Kasumi-1 (cell line): ENCODE results near the gene ZC3H10.

Source experiments
- DNase-seq, 2 experiments: peaks; one replicate each; lab custom pipeline; 2025; lab: John Stamatoyannopoulos, UW

Gene ZC3H10

GRCh38 chr12:56127888-56128669 lies 10.0 kb downstream of the ZC3H10 start, which contains the start of gene ESYT1:
Gene ESYT1, plus strand, starts transcription at chr12:56128267. Its CDS starts 53 bp downstream, at chr12:56128320.
- DNase-seq, result peak; percentile 99

GRCh38 chr12:56128670-56129205 lies 10.7 kb downstream of the ZC3H10 start:
- peak; percentile 40 to 71 for DNase-seq

DNA sequence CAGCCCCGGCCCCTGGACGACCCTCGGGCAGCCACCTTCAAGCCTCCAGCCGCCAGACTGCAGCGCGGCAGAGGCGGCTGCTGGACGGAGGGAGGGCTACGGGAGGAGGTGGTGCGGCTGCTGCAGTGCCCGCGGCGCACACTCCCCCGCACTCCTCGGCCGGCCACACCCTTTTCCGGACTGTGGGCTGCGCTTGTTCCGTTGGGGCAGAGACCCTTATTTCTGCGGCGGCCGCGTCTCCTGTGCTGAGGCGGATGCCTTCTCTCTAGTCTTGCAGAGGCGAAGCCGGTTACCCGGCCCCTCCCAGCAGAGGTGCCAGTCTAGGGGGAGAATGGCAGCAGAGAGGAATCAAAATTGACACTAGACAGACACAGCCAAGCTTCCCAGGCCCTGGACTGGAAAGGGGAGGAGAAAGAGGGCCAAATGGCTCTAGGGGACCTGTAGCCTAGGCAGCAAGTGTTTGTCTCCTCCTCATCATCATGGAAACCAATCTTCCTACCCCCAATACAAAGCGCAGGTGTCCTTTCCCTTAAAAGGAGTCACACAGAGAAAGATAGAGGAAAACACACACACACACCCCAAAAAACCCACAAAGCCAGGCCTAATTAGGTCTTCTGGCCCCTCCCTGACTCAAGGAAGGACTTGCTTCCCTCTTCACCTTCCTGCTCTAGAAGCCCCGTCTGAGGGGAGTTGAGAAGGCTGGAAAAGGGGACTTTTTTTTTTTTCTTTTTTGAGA lies 11.3 kb downstream of the ZC3H10 start:
- peak; percentile 80 to 82 for DNase-seq

GRCh38 chr12:56129942-56130495 lies 12.0 kb downstream of the ZC3H10 start:
- DNase-seq, result no peak

DNA sequence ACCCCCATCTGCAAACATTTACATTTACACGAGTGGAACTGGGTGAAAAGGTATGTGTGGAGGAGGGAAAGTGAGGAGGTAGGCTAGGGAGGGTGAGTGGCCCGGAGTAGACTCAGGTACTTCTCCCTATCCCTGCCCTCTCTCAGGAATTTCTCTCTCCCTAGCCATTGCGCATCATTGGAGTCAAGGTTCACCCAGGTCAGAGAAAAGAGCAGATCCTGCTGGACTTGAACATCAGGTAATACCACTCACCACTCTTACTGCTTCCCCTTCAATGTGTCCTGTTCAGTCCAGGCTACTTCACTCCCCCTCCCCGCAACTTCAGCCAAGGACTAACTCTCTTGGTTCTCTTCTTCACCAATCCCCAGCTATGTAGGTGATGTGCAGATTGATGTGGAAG lies 12.8 kb downstream of the ZC3H10 start:
- DNase-seq, result no peak

DNA sequence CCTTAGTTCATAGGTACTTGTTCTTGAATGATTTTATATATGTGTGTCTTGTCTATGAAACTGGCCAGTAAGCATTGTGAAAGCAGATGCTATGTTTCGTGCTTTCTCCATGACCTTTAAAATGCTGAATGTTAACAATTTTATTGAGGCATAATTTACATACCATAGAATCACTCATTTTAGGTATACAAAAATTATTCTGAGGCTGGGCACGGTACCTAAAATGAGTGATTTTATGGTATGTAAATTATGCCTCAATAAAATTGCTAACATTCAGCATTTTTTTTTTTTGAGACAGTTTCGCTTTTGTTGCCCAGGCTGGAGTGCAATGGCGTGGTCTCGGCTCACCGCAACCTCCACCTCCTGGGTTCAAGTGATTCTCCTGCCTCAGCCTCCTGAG lies 16.8 kb downstream of the ZC3H10 start:
- no peak for DNase-seq

DNA sequence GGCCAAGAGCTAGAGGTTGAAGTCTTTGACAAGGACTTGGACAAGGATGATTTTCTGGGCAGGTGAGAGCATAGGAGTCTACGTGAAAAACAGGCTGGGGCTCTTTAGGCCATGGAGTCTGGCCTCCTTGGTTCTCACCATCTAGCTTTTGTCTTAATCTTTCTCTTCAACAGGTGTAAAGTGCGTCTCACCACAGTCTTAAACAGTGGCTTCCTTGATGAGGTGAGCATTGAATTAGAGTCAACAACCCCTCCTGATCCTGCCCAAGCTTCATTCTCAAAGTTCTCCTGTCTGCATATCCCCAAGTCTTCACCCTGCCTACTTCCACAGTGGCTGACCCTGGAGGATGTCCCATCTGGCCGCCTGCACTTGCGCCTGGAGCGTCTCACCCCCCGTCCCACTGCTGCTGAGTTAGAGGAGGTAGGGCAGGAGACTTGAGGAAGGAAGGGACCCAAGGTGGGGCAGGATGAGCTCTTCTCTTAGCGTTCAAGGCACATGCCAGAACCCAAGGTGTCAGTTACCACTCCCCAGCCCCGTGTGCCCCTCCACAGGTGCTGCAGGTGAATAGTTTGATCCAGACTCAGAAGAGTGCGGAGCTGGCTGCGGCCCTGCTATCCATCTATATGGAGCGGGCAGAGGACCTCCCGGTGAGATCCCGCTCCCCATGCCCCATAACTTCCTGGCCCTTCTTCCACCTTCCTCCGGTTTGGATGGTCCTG lies 19.9 kb downstream of the ZC3H10 start:
- DNase-seq, result no peak

GRCh38 chr12:56141946-56142784 lies 24.1 kb downstream of the ZC3H10 start:
- DNase-seq, result no peak

GRCh38 chr12:56143217-56143616 lies 25.2 kb downstream of the ZC3H10 start:
- DNase-seq, result no peak

- DNase-seq, result no peak
These were observed 25.8 kb downstream of the ZC3H10 start for GRCh38 chr12:56143870-56144269.

DNA sequence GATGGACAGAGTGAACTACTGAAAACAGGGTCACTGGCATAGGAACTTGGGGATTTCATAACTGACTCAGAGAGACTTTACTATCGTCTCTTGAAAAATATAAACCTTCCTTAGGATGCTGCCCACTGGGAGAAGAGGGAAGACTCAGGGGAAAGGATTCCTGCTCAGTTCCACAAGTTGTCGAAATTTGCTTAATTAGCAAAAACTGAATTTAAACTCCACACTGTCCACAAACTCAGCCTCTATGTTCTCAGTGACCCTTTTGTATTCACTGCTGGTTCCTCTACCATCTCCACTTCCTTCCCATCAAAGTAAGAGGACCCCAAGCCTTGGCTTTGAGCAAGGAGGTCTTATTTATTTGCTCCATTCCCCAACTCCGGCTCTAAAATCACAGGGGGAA lies 27.2 kb downstream of the ZC3H10 start:
- no peak for DNase-seq

GRCh38 chr12:56146492-56147460 lies 28.7 kb downstream of the ZC3H10 start:
- no peak for DNase-seq

DNA sequence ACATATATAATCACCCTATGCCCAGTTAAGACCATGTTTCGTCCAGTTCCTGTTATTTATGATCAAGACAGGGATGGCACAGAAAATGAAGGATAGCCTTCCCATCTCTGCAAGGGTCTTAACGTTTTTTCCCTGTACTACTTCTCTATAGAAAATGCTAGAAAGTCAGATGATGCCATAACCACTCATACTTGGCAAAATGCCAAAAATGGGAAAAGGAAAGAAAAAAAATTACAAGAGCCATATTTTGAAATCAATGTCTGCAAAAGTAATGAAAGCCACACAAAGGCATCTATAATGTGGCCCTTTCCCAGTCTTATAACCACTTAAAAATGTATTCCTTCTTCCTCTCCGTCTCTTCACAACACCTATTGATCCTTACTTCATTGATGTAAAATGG lies 32.5 kb downstream of the ZC3H10 start:
- DNase-seq, result no peak

GRCh38 chr12:56151672-56152131 lies 33.6 kb downstream of the ZC3H10 start:
- peak; percentile 52 to 62 for DNase-seq

DNA sequence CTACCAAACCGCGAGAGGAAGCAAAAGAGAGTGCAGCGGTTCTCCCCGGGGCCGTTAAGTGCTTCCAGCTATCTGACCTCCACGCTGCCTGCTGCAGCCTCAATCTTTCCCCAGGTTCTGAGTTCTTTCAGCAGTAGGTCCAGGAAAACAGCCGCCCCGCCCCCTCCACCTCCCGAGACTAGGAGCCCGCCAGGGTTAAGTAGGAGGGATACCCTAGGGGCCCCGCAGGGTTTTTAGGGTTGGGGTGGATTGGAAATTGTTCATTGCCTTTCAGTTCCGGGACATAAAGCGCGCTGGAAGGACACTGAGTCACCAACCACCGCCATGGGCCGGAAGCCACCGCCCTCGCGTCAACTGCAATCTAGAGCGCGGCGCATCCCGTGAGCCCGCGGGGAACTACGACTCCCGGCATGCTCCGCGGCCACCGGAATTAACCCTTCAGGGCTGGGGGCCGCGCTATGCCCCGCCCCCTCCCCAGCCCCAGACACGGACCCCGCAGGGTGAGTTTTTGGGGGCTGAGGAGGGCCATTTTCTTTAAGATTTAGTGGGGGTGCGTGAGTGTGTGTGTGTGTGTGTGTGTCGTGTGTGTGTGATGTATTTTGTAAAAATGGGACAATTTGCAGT lies 34.2 kb downstream of the ZC3H10 start, which contains the start of gene MYL6B:
Gene MYL6B, plus strand, starts transcription at position 456 of the 624 bp plus-strand sequence. CDS start 1,332 bp downstream, outside the sequence.
- DNase-seq, result peak; percentile 88 to 94

- no peak for DNase-seq
These were observed 35.0 kb downstream of the ZC3H10 start for GRCh38 chr12:56152756-56153677.

DNA sequence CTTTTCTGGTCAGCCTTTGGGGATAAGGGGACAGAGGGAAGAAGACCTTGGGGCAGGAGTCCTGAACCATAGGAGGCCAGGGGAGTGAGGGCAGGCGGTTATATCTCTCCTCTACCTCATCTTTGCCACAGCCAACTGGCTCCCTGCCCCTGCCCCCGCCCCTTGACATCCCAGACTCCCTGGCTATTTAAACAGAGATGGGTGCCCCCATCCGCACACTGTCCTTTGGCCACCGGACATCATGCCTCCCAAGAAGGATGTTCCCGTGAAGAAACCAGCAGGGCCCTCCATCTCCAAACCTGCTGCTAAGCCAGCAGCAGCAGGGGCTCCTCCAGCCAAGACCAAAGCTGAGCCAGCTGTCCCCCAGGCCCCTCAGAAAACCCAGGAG lies 35.6 kb downstream of the ZC3H10 start:
- DNase-seq, result no peak

DNA sequence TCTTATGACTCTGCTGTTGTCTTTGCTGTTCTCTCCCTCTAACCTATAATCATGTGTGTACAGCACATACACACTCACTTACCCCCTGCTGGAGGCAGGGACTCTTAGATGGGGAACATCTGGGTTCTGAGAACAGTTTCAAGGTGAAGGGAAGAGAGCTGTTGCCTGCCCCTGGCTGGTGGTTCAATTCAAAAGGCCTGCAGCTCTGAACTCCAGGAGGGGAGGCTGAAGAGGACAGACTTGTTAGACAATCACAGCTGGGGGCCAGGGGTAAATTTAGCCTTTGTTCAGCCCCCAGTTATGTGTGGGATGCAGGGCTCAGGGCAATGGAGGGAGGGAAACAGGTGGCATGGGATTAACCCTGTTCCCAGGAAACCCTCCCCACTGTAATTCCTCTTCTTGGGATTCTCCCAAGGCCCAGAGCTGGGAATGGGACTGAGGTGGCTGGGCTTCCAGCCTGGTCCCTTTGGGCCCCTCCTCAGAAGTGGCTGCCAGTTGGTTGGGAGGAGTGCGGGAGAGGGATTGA lies 36.2 kb downstream of the ZC3H10 start:
- no peak for DNase-seq
